Activated T-cell treated with anti-CD3 and anti-CD28 coated beads, Interleukin-2, amount 50 U/mL, for 72 hours (primary cell): ENCODE data around the gene NDUFS6. TPM values are rescaled to one million over a fixed set of nuclear protein-coding genes. Genes with fewer than 3 reads are reported as not detected.

Experiments used
- ATAC-seq, 2 donors: fragments of 150-1000 bp; cut with Tn5 transposase; replicated peaks in 1 of 2; 2 replicates each; pipeline ENCODE4 v1.10.0; 2021; ENCODE audit warnings: moderate library complexity in 2 of 2, mild to moderate bottlenecking in 1 of 2
- DNase-seq, 2 donors: peaks; one replicate each; pipeline ENCODE4 v3.0.0; 2021 to 2022; ENCODE audit warnings: mixed read lengths in 1 of 2
- H3K27ac Mint-ChIP-seq: one replicate; pipeline ENCODE4 v1.8.0; 2022; ENCODE audit warnings: mild to moderate bottlenecking, moderate library complexity, mixed read lengths
- H3K27me3 Mint-ChIP-seq: one replicate; pipeline ENCODE4 v1.8.0; 2022; ENCODE audit warnings: low read depth, mixed read lengths
- H3K36me3 Mint-ChIP-seq, 2 donors: one replicate each; pipeline ENCODE4 v1.8.0; 2022; ENCODE audit warnings: mixed read lengths in 2 of 2, mild to moderate bottlenecking in 1 of 2; ENCODE audit not compliant: insufficient read depth in 2 of 2
- H3K4me1 Mint-ChIP-seq: one replicate; pipeline ENCODE4 v1.8.0; 2022; ENCODE audit warnings: low read depth, mixed read lengths
- H3K4me3 Mint-ChIP-seq, 2 donors: one replicate each; pipeline ENCODE4 v1.8.0; 2022; ENCODE audit warnings: mild to moderate bottlenecking in 2 of 2, mixed read lengths in 2 of 2, moderate library complexity in 2 of 2
- H3K9me3 Mint-ChIP-seq, 2 donors: one replicate each; pipeline ENCODE4 v1.8.0; 2022; ENCODE audit warnings: mixed read lengths in 2 of 2
- total RNA-seq, 2 donors: library from RNA; stranded (reverse); gene quantifications; one replicate each; pipeline ENCODE4 v1.2.3, GENCODE V29; 2022

NDUFS6 gene
- total RNA-seq, 2 donors from 2014 or later = 21.9 to 22.3 TPM

GRCh38 chr5:1823381-1824034 lies 22.3 kb downstream of the NDUFS6 start:
- Mint-ChIP-seq H3K27me3 (no peaks in the 10 kb centered on the region), H3K27ac (no peak overlapping the region), H3K9me3 (no peaks in the 10 kb centered on the region), H3K36me3 (peaks cover 2 to 4% of the 10 kb centered on the region in 2 donors), H3K4me3 (no peak overlapping the region), H3K4me1 (peaks cover 4% of the 10 kb centered on the region)
- ATAC-seq = no peak
- DNase-seq = no peak

- Mint-ChIP-seq H3K36me3 (peaks cover 0 to 3% of the 10 kb centered on the region in 2 donors), H3K27me3 (no peaks in the 10 kb centered on the region), H3K4me3 (no peak overlapping the region), H3K4me1 (peaks cover 4% of the 10 kb centered on the region), H3K27ac (no peak overlapping the region), H3K9me3 (no peaks in the 10 kb centered on the region)
- ATAC-seq = no peak
- no peak for DNase-seq
Measured at GRCh38 chr5:1824109-1824821, 23.1 kb downstream of the NDUFS6 start.

GRCh38 chr5:1824903-1825841 lies 24.0 kb downstream of the NDUFS6 start:
- peaks cover 0 to 3% of the 10 kb centered on the region in 2 donors for H3K36me3 Mint-ChIP-seq
- no peak overlapping the region for H3K27ac Mint-ChIP-seq
- no peaks in the 10 kb centered on the region for H3K27me3 Mint-ChIP-seq
- H3K4me1 Mint-ChIP-seq = peaks cover 4% of the 10 kb centered on the region
- H3K9me3 Mint-ChIP-seq = no peaks in the 10 kb centered on the region
- ATAC-seq = no peak
- no peak for DNase-seq
- no peak overlapping the region for H3K4me3 Mint-ChIP-seq

DNA sequence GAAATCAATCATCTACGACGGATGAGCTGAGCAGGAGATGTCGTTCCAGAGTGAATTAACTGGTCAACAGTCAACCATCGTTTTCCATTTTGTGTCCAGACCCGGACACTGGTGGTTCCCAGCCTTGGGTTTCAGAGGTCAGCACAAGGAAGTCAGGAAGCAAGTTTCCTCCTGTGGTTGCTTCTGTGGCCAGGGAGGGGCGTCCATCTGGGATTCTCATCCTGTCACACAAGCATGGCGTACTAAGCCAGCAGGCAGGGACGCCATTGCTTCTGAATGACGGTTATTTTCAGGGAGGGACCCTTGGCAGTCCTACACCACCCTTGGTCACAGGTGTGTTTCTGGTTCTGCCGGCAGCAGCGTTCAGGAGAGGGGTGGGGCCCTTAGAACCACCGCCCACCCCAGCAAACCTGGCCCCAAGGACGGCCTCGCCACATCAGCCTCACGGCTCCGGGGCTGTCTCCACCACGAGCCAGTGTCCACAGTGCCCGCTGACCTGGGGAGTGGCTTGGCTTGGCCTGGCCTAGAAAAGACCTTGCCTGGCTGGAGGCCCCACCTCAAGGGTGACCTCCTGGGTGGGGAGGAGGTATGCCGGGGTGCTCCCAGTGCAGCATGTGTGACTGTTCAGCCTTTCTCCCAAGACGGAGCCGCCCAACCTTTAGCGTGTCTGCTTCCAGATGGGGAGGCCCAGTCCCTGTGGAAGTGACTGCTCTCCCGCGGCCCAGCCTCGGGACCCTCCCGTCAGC lies 25.2 kb downstream of the NDUFS6 start:
- DNase-seq (no peak), ATAC-seq (no peak)
- H3K27me3 Mint-ChIP-seq = no peaks in the 10 kb centered on the region
- no peak overlapping the region for H3K27ac Mint-ChIP-seq
- peaks cover 0 to 3% of the 10 kb centered on the region in 2 donors for H3K36me3 Mint-ChIP-seq
- H3K4me3 Mint-ChIP-seq = no peak overlapping the region
- no peaks in the 10 kb centered on the region for H3K9me3 Mint-ChIP-seq
- peaks cover 4% of the 10 kb centered on the region for H3K4me1 Mint-ChIP-seq

- Mint-ChIP-seq H3K36me3 (no peaks in the 10 kb centered on the region), H3K27me3 (no peaks in the 10 kb centered on the region), H3K4me1 (peaks cover 4% of the 10 kb centered on the region), H3K4me3 (no peak overlapping the region), H3K9me3 (no peaks in the 10 kb centered on the region), H3K27ac (no peak overlapping the region)
- ATAC-seq = no peak
- no peak for DNase-seq
Measured at GRCh38 chr5:1827025-1827885, 26.0 kb downstream of the NDUFS6 start.

- DNase-seq = no peak
- no peaks in the 10 kb centered on the region for H3K27me3 Mint-ChIP-seq
- H3K9me3 Mint-ChIP-seq = no peaks in the 10 kb centered on the region
- H3K4me1 Mint-ChIP-seq = peaks cover 4% of the 10 kb centered on the region
- no peak overlapping the region for H3K4me3 Mint-ChIP-seq
- no peaks in the 10 kb centered on the region for H3K36me3 Mint-ChIP-seq
- H3K27ac Mint-ChIP-seq = no peak overlapping the region
- peak in 1 of 2 donors; percentile 44 for ATAC-seq
Measured at GRCh38 chr5:1827886-1828397, 26.7 kb downstream of the NDUFS6 start.

- ATAC-seq = no peak
- Mint-ChIP-seq H3K27ac (no peak overlapping the region), H3K4me3 (no peak overlapping the region), H3K27me3 (peaks cover 12% of the 10 kb centered on the region), H3K4me1 (peaks cover 4% of the 10 kb centered on the region), H3K36me3 (no peaks in the 10 kb centered on the region), H3K9me3 (no peaks in the 10 kb centered on the region)
- DNase-seq = no peak
Measured at GRCh38 chr5:1830571-1831228, 29.5 kb downstream of the NDUFS6 start.

DNA sequence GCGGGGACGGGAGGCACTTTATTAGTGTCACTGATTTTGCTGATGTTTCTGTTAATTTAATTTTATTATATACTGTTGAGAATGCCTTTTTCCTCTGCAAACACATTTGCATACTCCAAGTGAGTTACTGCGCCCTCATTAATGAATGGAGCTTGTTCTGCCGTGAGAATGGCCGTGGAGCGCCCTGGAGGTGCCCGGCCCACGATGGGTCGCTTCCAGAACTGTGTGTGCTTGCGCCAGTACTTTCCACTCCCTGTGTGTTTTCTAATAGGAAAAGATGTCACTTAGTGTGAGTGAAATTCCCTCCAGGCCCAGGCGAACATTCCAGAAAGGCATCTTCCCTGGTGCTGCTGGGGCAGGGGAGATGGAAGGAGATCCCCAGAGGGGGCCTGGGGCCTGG lies 30.1 kb downstream of the NDUFS6 start:
- Mint-ChIP-seq H3K36me3 (no peaks in the 10 kb centered on the region), H3K4me1 (peaks cover 4% of the 10 kb centered on the region), H3K4me3 (no peak overlapping the region), H3K27ac (no peak overlapping the region), H3K9me3 (no peaks in the 10 kb centered on the region), H3K27me3 (peaks cover 12% of the 10 kb centered on the region)
- ATAC-seq = no peak
- DNase-seq = no peak

DNA sequence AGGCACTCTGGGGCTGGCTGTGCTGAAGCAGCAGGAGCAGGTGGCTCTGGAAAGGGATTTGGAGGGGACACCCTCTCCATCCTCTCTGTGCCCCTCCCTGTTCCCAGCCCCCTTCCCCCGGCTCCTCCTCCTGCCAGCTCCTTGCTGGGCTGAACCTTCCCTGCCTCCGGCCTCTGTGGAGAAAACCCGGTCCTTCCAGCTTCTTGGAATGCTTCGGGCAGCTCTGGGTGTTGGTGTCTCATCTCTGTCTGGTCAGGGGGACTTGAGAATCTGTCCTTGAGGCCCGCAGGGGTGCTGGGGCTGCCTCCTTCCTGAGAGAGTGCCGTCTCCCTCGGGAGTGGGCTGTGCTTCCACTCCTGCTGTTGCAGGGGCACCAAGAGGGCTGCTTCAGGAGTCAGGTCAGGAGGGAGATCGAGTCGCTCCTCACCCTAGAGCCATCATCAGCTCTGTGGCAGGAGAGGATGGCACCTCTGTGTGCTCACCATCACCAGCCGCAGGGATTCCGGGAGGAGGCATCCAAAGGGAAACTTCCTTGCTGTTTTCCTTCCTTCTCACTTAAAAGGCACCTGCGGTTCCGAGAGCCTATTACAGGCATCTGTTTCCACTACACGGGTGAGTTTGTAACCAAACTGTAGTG lies 30.6 kb downstream of the NDUFS6 start:
- H3K9me3 Mint-ChIP-seq = no peaks in the 10 kb centered on the region

DNA sequence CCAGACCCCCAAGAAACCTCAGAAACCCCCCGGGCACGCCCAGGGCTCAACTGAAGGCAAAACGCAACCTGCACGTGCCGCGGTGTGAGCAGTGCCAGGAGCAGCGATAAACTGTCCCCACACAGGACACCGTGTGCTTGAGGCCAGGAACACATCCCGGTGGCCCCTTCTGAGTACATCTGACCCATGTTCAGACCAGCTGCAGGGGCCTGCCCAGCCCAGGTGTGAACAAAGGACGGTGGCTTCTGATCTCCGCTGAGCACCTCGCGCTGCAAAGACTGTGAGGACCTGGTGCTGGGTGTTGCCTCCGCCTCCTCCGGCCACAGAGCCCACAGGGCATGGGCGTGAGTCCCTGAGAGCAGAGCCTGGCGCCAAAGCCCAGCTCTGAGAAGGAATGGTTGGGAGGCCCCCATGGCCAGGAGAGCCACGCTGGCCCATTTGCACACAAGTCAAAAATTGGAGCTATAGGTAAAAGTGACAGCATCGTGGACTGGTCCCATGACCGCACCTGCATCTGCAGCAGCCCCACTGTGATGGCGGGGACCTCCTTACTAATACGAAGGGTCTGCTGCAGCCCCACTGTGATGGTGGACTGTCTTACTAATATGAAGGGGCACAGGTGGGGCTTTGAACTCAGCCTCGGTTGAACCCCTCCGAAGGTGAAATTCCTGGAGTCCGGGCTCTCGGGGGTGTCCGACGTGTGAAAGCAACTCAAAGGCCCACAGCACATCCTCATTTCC lies 31.5 kb downstream of the NDUFS6 start:
- no peaks in the 10 kb centered on the region for H3K36me3 Mint-ChIP-seq
- no peak for DNase-seq

More for the DNA sequence above, 30.6 kb downstream of the NDUFS6 start:
- Mint-ChIP-seq H3K36me3 (no peaks in the 10 kb centered on the region), H3K4me3 (no peak overlapping the region), H3K27me3 (peaks cover 12% of the 10 kb centered on the region), H3K4me1 (peaks cover 4% of the 10 kb centered on the region), H3K27ac (no peak overlapping the region)
- ATAC-seq (no peak), DNase-seq (no peak)

More for the DNA sequence above, 31.5 kb downstream of the NDUFS6 start:
- Mint-ChIP-seq H3K27me3 (peaks cover 12% of the 10 kb centered on the region), H3K9me3 (no peaks in the 10 kb centered on the region), H3K27ac (no peak overlapping the region), H3K4me1 (no peaks in the 10 kb centered on the region), H3K4me3 (no peak overlapping the region)
- no peak for ATAC-seq
